HepG2 (cell line): Measurements from ENCODE around the gene LCLAT1. TPM values are rescaled to one million over a fixed set of nuclear protein-coding genes. Genes with fewer than 3 reads are reported as not detected.

ENCODE experiments used
- DR1 ChIP-seq: sonication (generic); formaldehyde crosslinking; IDR thresholded peaks from 2 replicates; pipeline ENCODE4 v1.8.0; 2021; ENCODE audit warnings: mild to moderate bottlenecking, missing genetic modification reagents, inconsistent platforms
- ERF ChIP-seq: IDR thresholded peaks from 2 replicates; pipeline ENCODE4 v1.6.1; 2018; ENCODE audit warnings: missing biosample characterization, missing genetic modification reagents
- GMEB1 ChIP-seq: sonication (generic); formaldehyde crosslinking; IDR thresholded peaks from 2 replicates; pipeline ENCODE4 v1.5.1; 2020; ENCODE audit warnings: missing genetic modification reagents, mild to moderate bottlenecking, borderline replicate concordance
- HMGA1 ChIP-seq: sonication (generic); formaldehyde crosslinking; conservative IDR thresholded peaks from 2 replicates; pipeline ENCODE4 v1.4.0; 2020; ENCODE audit warnings: missing genetic modification reagents
- PITX1 ChIP-seq: sonication (generic); formaldehyde crosslinking; IDR thresholded peaks from 2 replicates; pipeline ENCODE4 v1.5.1; 2020; ENCODE audit warnings: mild to moderate bottlenecking, missing genetic modification reagents
- PRDM4 ChIP-seq: sonication (generic); formaldehyde crosslinking; IDR thresholded peaks from 2 replicates; pipeline ENCODE4 v1.9.0; 2021; ENCODE audit warnings: missing genetic modification reagents, borderline replicate concordance
- TFDP2 ChIP-seq: sonication (generic); formaldehyde crosslinking; IDR thresholded peaks from 2 replicates; pipeline ENCODE4 v1.4.0; 2020; ENCODE audit warnings: missing genetic modification reagents
- ZBTB39 ChIP-seq: sonication (generic); formaldehyde crosslinking; IDR thresholded peaks from 2 replicates; pipeline ENCODE4 v1.5.0; 2020; ENCODE audit warnings: missing genetic modification reagents
- ZFP1 ChIP-seq: IDR thresholded peaks from 2 replicates; pipeline ENCODE4 v1.6.1; 2016
- ZNF350 ChIP-seq: sonication (generic); formaldehyde crosslinking; IDR thresholded peaks from 2 replicates; pipeline ENCODE4 v1.4.0; 2020; ENCODE audit warnings: mild to moderate bottlenecking, low read depth, missing genetic modification reagents, borderline replicate concordance
- ZSCAN5A ChIP-seq: sonication (generic); formaldehyde crosslinking; IDR thresholded peaks from 2 replicates; pipeline ENCODE4 v1.8.0; 2022; ENCODE audit warnings: mild to moderate bottlenecking, missing genetic modification reagents, borderline replicate concordance
- polyA plus RNA-seq, 8 experiments: library from polyadenylated mRNA; depleted of rRNA in 3 of 8; stranded (reverse) in 7 of 8; unstranded in 1 of 8; fragments of >200 nt; fragmentation: Illumina TruSeq in 4 of 8; extraction: Trizol in 4 of 8; gene quantifications; 2 replicates each; pipeline versions ENCODE4 v1.2.1 to v1.2.3, GENCODE V29; 2011 to 2016; ENCODE audit warnings: low read depth in 4 of 8, missing spikeins in 1 of 8, mixed read lengths in 1 of 8; ENCODE audit not compliant: insufficient read depth in 1 of 8
- total RNA-seq, 5 experiments: library from RNA; depleted of rRNA; stranded (reverse); fragments of >200 nt; fragmentation: Illumina TruSeq; extraction: Trizol; gene quantifications; 2 replicates each; pipeline ENCODE4 v1.2.3, GENCODE V29; 2016; ENCODE audit warnings: low read depth in 1 of 5

Gene LCLAT1
- total and polyA plus RNA-seq, 2 of the 13 experiments (the other 11 are each of a cell fraction or from before 2014, with no cell fraction given): 18.0 to 28.0 TPM

GRCh38 chr2:30446602-30447148, 371 bp upstream of the LCLAT1 start (continued):
- TF ChIP-seq ZSCAN5A (CRISPR knock-in tag): no peak
- peak; percentile 3; the same call in 1 of the 2 replicates for TF ChIP-seq ERF
- no peak for TF ChIP-seq PITX1
- TF ChIP-seq ZFP1: no peak
- TF ChIP-seq HMGA1: no peak
- 0 out of 2 replicates have a peak, but pooled peaks have one; percentile 71 for TF ChIP-seq PRDM4 (CRISPR knock-in tag)
- no peak for TF ChIP-seq TFDP2
- TF ChIP-seq GMEB1 (CRISPR knock-in tag): no peak
- TF ChIP-seq ZNF350 (CRISPR knock-in tag): no peak; the same call in 1 of the 2 replicates
- no peak for TF ChIP-seq ZBTB39
- no peak for TF ChIP-seq DR1 (CRISPR knock-in tag)
- TF ChIP-seq, all 625 proteins: peak for 4
